Activated naive CD4-positive, alpha-beta T cell treated with anti-CD3 and anti-CD28 coated beads, Interleukin-2, amount 50 U/mL, for 16 hours (primary cell): Measurements from ENCODE around the gene CABYR.

Source experiments
- DNase-seq: peaks from one replicate; pipeline ENCODE4 v3.0.0-alpha.2; 2020

CABYR gene

GRCh38 chr18:24138789-24139616 is at the start of gene CABYR:
CABYR (plus strand) TSS chr18:24139062; CDS start chr18:24143115, 4,053 bp downstream.
- DNase-seq = peak; percentile 84

- no peak for DNase-seq
These were observed 49.8 kb upstream of the CABYR start for GRCh38 chr18:24089076-24089475.

GRCh38 chr18:24089515-24090337 is 49.1 kb upstream of the CABYR start:
- no peak for DNase-seq

- no peak for DNase-seq
These were observed 48.0 kb upstream of the CABYR start for GRCh38 chr18:24090876-24091275.

GRCh38 chr18:24094561-24094960 is 44.3 kb upstream of the CABYR start:
- no peak for DNase-seq

- DNase-seq = no peak
These were observed 42.9 kb upstream of the CABYR start for GRCh38 chr18:24095976-24096375.

- no peak for DNase-seq
These were observed 35.4 kb upstream of the CABYR start for GRCh38 chr18:24103320-24104021.

- DNase-seq = no peak
These were observed 34.4 kb upstream of the CABYR start for GRCh38 chr18:24104486-24104885.

GRCh38 chr18:24108641-24109040 is 30.2 kb upstream of the CABYR start:
- DNase-seq = no peak

- DNase-seq = no peak
These were observed 26.9 kb upstream of the CABYR start for GRCh38 chr18:24111936-24112335.

GRCh38 chr18:24112464-24112863 is 26.4 kb upstream of the CABYR start:
- no peak for DNase-seq

GRCh38 chr18:24112874-24113615 is 25.8 kb upstream of the CABYR start:
- no peak for DNase-seq

- no peak for DNase-seq
These were observed 23.8 kb upstream of the CABYR start for GRCh38 chr18:24114924-24115549.

GRCh38 chr18:24115628-24116027 is 23.2 kb upstream of the CABYR start:
- no peak for DNase-seq

- DNase-seq = peak; percentile 76
These were observed 19.9 kb upstream of the CABYR start for GRCh38 chr18:24118750-24119577.

- no peak for DNase-seq
These were observed 18.2 kb upstream of the CABYR start for GRCh38 chr18:24120676-24121075.

GRCh38 chr18:24121625-24122024 is 17.2 kb upstream of the CABYR start:
- no peak for DNase-seq

- no peak for DNase-seq
These were observed 12.5 kb upstream of the CABYR start for GRCh38 chr18:24126155-24126961.

- no peak for DNase-seq
These were observed 11.1 kb upstream of the CABYR start for GRCh38 chr18:24127735-24128134.

- DNase-seq = no peak
These were observed 10.2 kb upstream of the CABYR start for GRCh38 chr18:24128700-24129099.
